Activated T-helper 17 cell treated with anti-CD3 and anti-CD28 coated beads, Interleukin-2, amount 50 U/mL, for 72 hours (primary cell): ENCODE measurements around the gene MAP3K20. TPM values are rescaled to one million over a fixed set of nuclear protein-coding genes. Genes with fewer than 3 reads are reported as not detected.
"Not testable (repeated sequence)": the region's sequence is repeated elsewhere in the genome, so short reads cannot be mapped to it uniquely, and the experiment has no call there.

Source experiments
- ATAC-seq: fragments of 150-1000 bp; cut with Tn5 transposase; replicated peaks from 2 replicates; pipeline ENCODE4 v1.10.0; 2021; ENCODE audit warnings: mild to moderate bottlenecking, moderate library complexity
- H3K27ac Mint-ChIP-seq: one replicate; pipeline ENCODE4 v1.8.0; 2022; ENCODE audit warnings: mixed read lengths
- H3K27me3 Mint-ChIP-seq: one replicate; pipeline ENCODE4 v1.8.0; 2022; ENCODE audit warnings: mixed read lengths
- H3K36me3 Mint-ChIP-seq: one replicate; pipeline ENCODE4 v1.8.0; 2022; ENCODE audit warnings: low read depth, mild to moderate bottlenecking, mixed read lengths
- H3K4me1 Mint-ChIP-seq: one replicate; pipeline ENCODE4 v1.8.0; 2022; ENCODE audit warnings: mixed read lengths
- H3K4me3 Mint-ChIP-seq: one replicate; pipeline ENCODE4 v1.8.0; 2022; ENCODE audit warnings: mild to moderate bottlenecking, mixed read lengths
- H3K9me3 Mint-ChIP-seq: one replicate; pipeline ENCODE4 v1.8.0; 2022; ENCODE audit warnings: mixed read lengths
- total RNA-seq, 2 donors: library from RNA; stranded (reverse); gene quantifications; one replicate each; pipeline ENCODE4 v1.2.3, GENCODE V29; 2022

The MAP3K20 gene
- total RNA-seq, 2 donors from 2014 or later: 11.9 to 21.9 TPM

GRCh38 chr2:173238831-173239230 is 163.2 kb downstream of the MAP3K20 start:
- no peaks in the 10 kb centered on the region for H3K36me3 Mint-ChIP-seq
- H3K4me3 Mint-ChIP-seq: no peak overlapping the region
- no peaks in the 10 kb centered on the region for H3K9me3 Mint-ChIP-seq
- H3K27me3 Mint-ChIP-seq: peaks cover 10% of the 10 kb centered on the region
- ATAC-seq: no peak
- no peaks in the 10 kb centered on the region for H3K4me1 Mint-ChIP-seq
- no peak overlapping the region for H3K27ac Mint-ChIP-seq

GRCh38 chr2:173239644-173240043 is 164.0 kb downstream of the MAP3K20 start:
- Mint-ChIP-seq H3K27ac (no peak overlapping the region), H3K4me1 (no peaks in the 10 kb centered on the region), H3K9me3 (no peaks in the 10 kb centered on the region), H3K4me3 (no peak overlapping the region), H3K36me3 (no peaks in the 10 kb centered on the region), H3K27me3 (peaks cover 5% of the 10 kb centered on the region)
- peak; percentile 91 for ATAC-seq

GRCh38 chr2:173240083-173240482 is 164.4 kb downstream of the MAP3K20 start:
- Mint-ChIP-seq H3K4me3 (no peak overlapping the region), H3K27me3 (peaks cover under 1% of the 10 kb centered on the region), H3K27ac (no peak overlapping the region), H3K36me3 (no peaks in the 10 kb centered on the region), H3K9me3 (no peaks in the 10 kb centered on the region), H3K4me1 (no peaks in the 10 kb centered on the region)
- no peak for ATAC-seq

- Mint-ChIP-seq H3K4me3 (no peak overlapping the region), H3K4me1 (no peaks in the 10 kb centered on the region), H3K9me3 (no peaks in the 10 kb centered on the region), H3K27me3 (no peaks in the 10 kb centered on the region), H3K36me3 (no peaks in the 10 kb centered on the region), H3K27ac (no peak overlapping the region)
- ATAC-seq: no peak
Measured at GRCh38 chr2:173241643-173242042, 166.0 kb downstream of the MAP3K20 start.

GRCh38 chr2:173247156-173247555 is 171.5 kb downstream of the MAP3K20 start:
- Mint-ChIP-seq H3K4me3 (no peak overlapping the region), H3K36me3 (no peaks in the 10 kb centered on the region), H3K9me3 (no peaks in the 10 kb centered on the region), H3K27ac (no peak overlapping the region), H3K4me1 (no peaks in the 10 kb centered on the region), H3K27me3 (no peaks in the 10 kb centered on the region)
- ATAC-seq: no peak

GRCh38 chr2:173248381-173248780 is 172.7 kb downstream of the MAP3K20 start:
- Mint-ChIP-seq H3K4me1 (no peaks in the 10 kb centered on the region), H3K27ac (no peak overlapping the region), H3K27me3 (peaks cover 7% of the 10 kb centered on the region), H3K9me3 (no peaks in the 10 kb centered on the region), H3K4me3 (no peak overlapping the region), H3K36me3 (no peaks in the 10 kb centered on the region)
- ATAC-seq: no peak

GRCh38 chr2:173249661-173250641 is 174.3 kb downstream of the MAP3K20 start:
- Mint-ChIP-seq H3K27ac (no peak overlapping the region), H3K36me3 (no peaks in the 10 kb centered on the region), H3K9me3 (no peaks in the 10 kb centered on the region), H3K4me1 (no peaks in the 10 kb centered on the region), H3K27me3 (peaks cover 7% of the 10 kb centered on the region), H3K4me3 (no peak overlapping the region)
- no peak for ATAC-seq

GRCh38 chr2:173251225-173251624 is 175.6 kb downstream of the MAP3K20 start:
- ATAC-seq: no peak
- H3K4me1 Mint-ChIP-seq: no peaks in the 10 kb centered on the region
- H3K27ac Mint-ChIP-seq: no peak overlapping the region
- no peaks in the 10 kb centered on the region for H3K9me3 Mint-ChIP-seq
- peaks cover 12% of the 10 kb centered on the region for H3K27me3 Mint-ChIP-seq
- H3K4me3 Mint-ChIP-seq: no peak overlapping the region
- H3K36me3 Mint-ChIP-seq: no peaks in the 10 kb centered on the region

- H3K36me3 Mint-ChIP-seq: no peaks in the 10 kb centered on the region
- no peaks in the 10 kb centered on the region for H3K9me3 Mint-ChIP-seq
- no peak overlapping the region for H3K27ac Mint-ChIP-seq
- H3K27me3 Mint-ChIP-seq: peaks cover 12% of the 10 kb centered on the region
- H3K4me3 Mint-ChIP-seq: no peak overlapping the region
- no peaks in the 10 kb centered on the region for H3K4me1 Mint-ChIP-seq
- no peak for ATAC-seq
Measured at GRCh38 chr2:173252581-173252980, 176.9 kb downstream of the MAP3K20 start.

- no peak overlapping the region for H3K27ac Mint-ChIP-seq
- peaks cover 15% of the 10 kb centered on the region for H3K27me3 Mint-ChIP-seq
- no peaks in the 10 kb centered on the region for H3K4me1 Mint-ChIP-seq
- H3K9me3 Mint-ChIP-seq: no peaks in the 10 kb centered on the region
- ATAC-seq: no peak
- H3K4me3 Mint-ChIP-seq: no peak overlapping the region
- H3K36me3 Mint-ChIP-seq: no peaks in the 10 kb centered on the region
Measured at GRCh38 chr2:173254659-173255058, 179.0 kb downstream of the MAP3K20 start.

- ATAC-seq: no peak
- Mint-ChIP-seq H3K4me1 (no peaks in the 10 kb centered on the region), H3K27me3 (peaks cover 9% of the 10 kb centered on the region), H3K36me3 (no peaks in the 10 kb centered on the region), H3K4me3 (no peak overlapping the region), H3K9me3 (no peaks in the 10 kb centered on the region), H3K27ac (no peak overlapping the region)
Measured at GRCh38 chr2:173258701-173259100, 183.1 kb downstream of the MAP3K20 start.

- not testable (repeated sequence) for H3K27ac Mint-ChIP-seq, H3K9me3 Mint-ChIP-seq, H3K36me3 Mint-ChIP-seq, H3K27me3 Mint-ChIP-seq, H3K4me3 Mint-ChIP-seq, H3K4me1 Mint-ChIP-seq, ATAC-seq
Measured at GRCh38 chr2:173262356-173262755, 186.7 kb downstream of the MAP3K20 start.

GRCh38 chr2:173264151-173264550 is 188.5 kb downstream of the MAP3K20 start:
- H3K27me3 Mint-ChIP-seq: no peaks in the 10 kb centered on the region
- H3K4me1 Mint-ChIP-seq: peaks cover 9% of the 10 kb centered on the region
- no peaks in the 10 kb centered on the region for H3K36me3 Mint-ChIP-seq
- peak overlapping the region; percentile 50 for H3K4me3 Mint-ChIP-seq
- H3K27ac Mint-ChIP-seq: peak overlapping the region; percentile 52
- no peak for ATAC-seq
- H3K9me3 Mint-ChIP-seq: no peaks in the 10 kb centered on the region

GRCh38 chr2:173264603-173265366 is 189.1 kb downstream of the MAP3K20 start:
- peak overlapping the region; percentile 52 for H3K27ac Mint-ChIP-seq
- no peaks in the 10 kb centered on the region for H3K9me3 Mint-ChIP-seq
- peak; percentile 89 for ATAC-seq
- H3K4me3 Mint-ChIP-seq: peak overlapping the region; percentile 50
- no peaks in the 10 kb centered on the region for H3K36me3 Mint-ChIP-seq
- H3K4me1 Mint-ChIP-seq: peaks cover 9% of the 10 kb centered on the region
- H3K27me3 Mint-ChIP-seq: no peaks in the 10 kb centered on the region

GRCh38 chr2:173271135-173271534 is 195.5 kb downstream of the MAP3K20 start:
- no peaks in the 10 kb centered on the region for H3K27me3 Mint-ChIP-seq
- H3K4me1 Mint-ChIP-seq: no peaks in the 10 kb centered on the region
- peak; percentile 29 for ATAC-seq
- H3K9me3 Mint-ChIP-seq: no peaks in the 10 kb centered on the region
- no peak overlapping the region for H3K27ac Mint-ChIP-seq
- no peaks in the 10 kb centered on the region for H3K36me3 Mint-ChIP-seq
- H3K4me3 Mint-ChIP-seq: no peak overlapping the region
